GM19324 (cell line): Measurements from ENCODE around the gene NPEPPS.
"Not testable (repeated sequence)": the region's sequence is repeated elsewhere in the genome, so short reads cannot be mapped to it uniquely, and the experiment has no call there.

Experiments used
- ATAC-seq: cut with Tn5 transposase; IDR thresholded peaks from one replicate; pipeline ENCODE4 v1.9.1; 2021; ENCODE audit warnings: mild to moderate bottlenecking, moderate library complexity; ENCODE audit not compliant: unreplicated experiment, low FRiP score

The NPEPPS gene

GRCh38 chr17:47556108-47556507 is 25.2 kb downstream of the NPEPPS start:
- ATAC-seq: not testable (repeated sequence)

- ATAC-seq: not testable (repeated sequence)
Observed at GRCh38 chr17:47560517-47561043, 29.7 kb downstream of the NPEPPS start.

- ATAC-seq: not testable (repeated sequence)
Observed at GRCh38 chr17:47561698-47562405, 30.9 kb downstream of the NPEPPS start.

- not testable (repeated sequence) for ATAC-seq
Observed at GRCh38 chr17:47562406-47562705, 31.4 kb downstream of the NPEPPS start.

- ATAC-seq: not testable (repeated sequence)
Observed at GRCh38 chr17:47567261-47567660, 36.4 kb downstream of the NPEPPS start.

- ATAC-seq: not testable (repeated sequence)
Observed at GRCh38 chr17:47572561-47572960, 41.7 kb downstream of the NPEPPS start.

- not testable (repeated sequence) for ATAC-seq
Observed at GRCh38 chr17:47582416-47582815, 51.5 kb downstream of the NPEPPS start.

- ATAC-seq: not testable (repeated sequence)
Observed at GRCh38 chr17:47586378-47587055, 55.6 kb downstream of the NPEPPS start.

GRCh38 chr17:47593522-47593921 is 62.6 kb downstream of the NPEPPS start:
- not testable (repeated sequence) for ATAC-seq

GRCh38 chr17:47603830-47604597 is 73.1 kb downstream of the NPEPPS start:
- no peak for ATAC-seq

- no peak for ATAC-seq
Observed at GRCh38 chr17:47604598-47604927, 73.7 kb downstream of the NPEPPS start.

GRCh38 chr17:47605011-47605410 is 74.1 kb downstream of the NPEPPS start:
- ATAC-seq: no peak

- no peak for ATAC-seq
Observed at GRCh38 chr17:47607481-47607880, 76.6 kb downstream of the NPEPPS start.

- no peak for ATAC-seq
Observed at GRCh38 chr17:47611372-47612350, 80.8 kb downstream of the NPEPPS start.

- no peak for ATAC-seq
Observed at GRCh38 chr17:47615766-47616424, 85.0 kb downstream of the NPEPPS start.

GRCh38 chr17:47618410-47618809 is 87.5 kb downstream of the NPEPPS start:
- ATAC-seq: no peak

GRCh38 chr17:47620503-47621245 is 89.8 kb downstream of the NPEPPS start:
- ATAC-seq: no peak

- ATAC-seq: no peak
Observed at GRCh38 chr17:47621293-47622179, 90.6 kb downstream of the NPEPPS start.
